Nucleus accumbens (tissue), 56 donors: ENCODE results near the gene CRK.
A peak's percentile ranks its signal among the peaks of the same experiment; 100 is the strongest.
"Not testable (repeated sequence)": the region's sequence is repeated elsewhere in the genome, so short reads cannot be mapped to it uniquely, and the experiment has no call there.

Experiments
- DNase-seq, 56 donors: peaks; one replicate each; lab custom pipeline; 2025; lab: John Stamatoyannopoulos, UW

CRK gene

GRCh38 chr17:1469231-1469852, 13.3 kb upstream of the CRK start:
- no peak for DNase-seq

- no peak for DNase-seq
These were observed 12.0 kb upstream of the CRK start for GRCh38 chr17:1467898-1468492.

- DNase-seq = no peak
These were observed 11.2 kb upstream of the CRK start for GRCh38 chr17:1467258-1467657.

GRCh38 chr17:1464186-1464585, 8.2 kb upstream of the CRK start:
- DNase-seq = no peak

GRCh38 chr17:1462164-1463112, 6.4 kb upstream of the CRK start:
- DNase-seq = no peak

- DNase-seq = no peak
These were observed 5.3 kb upstream of the CRK start for GRCh38 chr17:1461198-1461944.

- DNase-seq = peak in 2 of 56 donors; percentile 7 to 18
These were observed 4.2 kb upstream of the CRK start for GRCh38 chr17:1460233-1460632.

- peak in 33 of 56 donors; percentile 5 to 63 (median 36) for DNase-seq
These were observed 688 bp downstream of the CRK start for GRCh38 chr17:1455291-1455796.

GRCh38 chr17:1454541-1454940, 1.5 kb downstream of the CRK start:
- DNase-seq = no peak

GRCh38 chr17:1453694-1454093, 2.3 kb downstream of the CRK start:
- not testable (repeated sequence) for DNase-seq

- DNase-seq = no peak
These were observed 3.2 kb downstream of the CRK start for GRCh38 chr17:1452836-1453235.

GRCh38 chr17:1450261-1450660, 5.8 kb downstream of the CRK start:
- DNase-seq = not testable (repeated sequence)

GRCh38 chr17:1449412-1449967, 6.5 kb downstream of the CRK start:
- DNase-seq = no peak

GRCh38 chr17:1447052-1447451, 9.0 kb downstream of the CRK start:
- no peak for DNase-seq

- no peak for DNase-seq
These were observed 9.8 kb downstream of the CRK start for GRCh38 chr17:1446201-1446600.

GRCh38 chr17:1445695-1446094, 10.3 kb downstream of the CRK start:
- DNase-seq = not testable (repeated sequence)

- not testable (repeated sequence) for DNase-seq
These were observed 13.3 kb downstream of the CRK start for GRCh38 chr17:1442721-1443120.

GRCh38 chr17:1442187-1442586, 13.8 kb downstream of the CRK start:
- no peak for DNase-seq

GRCh38 chr17:1440921-1441320, 15.1 kb downstream of the CRK start:
- DNase-seq = no peak

- DNase-seq = peak in 3 of 56 donors; percentile 1 to 19 (median 4)
These were observed 17.4 kb downstream of the CRK start for GRCh38 chr17:1438593-1439083.
